ENCODE results near the gene IL11RA. TPM values are rescaled to one million over a fixed set of nuclear protein-coding genes. Genes with fewer than 3 reads are reported as not detected.

The IL11RA gene
- total and polyA plus RNA-seq, 7 experiments from 2014 or later: 8.5 to 185 (median 137) TPM

GRCh38 chr9:34665381-34666250 is 13.6 kb downstream of the IL11RA start:
- peak overlapping the region; percentile 98 for H3K27ac ChIP-seq (ENCODE audit: low read depth, low read length)
- peaks cover 37 to 58% (median 50%) of the 10 kb centered on the region in 7 donors for H3K4me1 Mint-ChIP-seq
- H3K4me3 ChIP-seq (ENCODE audit: low read length): peak overlapping the region; percentile 99
- H3K27me3 Mint-ChIP-seq: no peaks in the 10 kb centered on the region
- intact Hi-C loops (cut with micrococcal nuclease): loop anchor here (1.0 to 10.0 kb wide), 23 partner anchors 19 to 1501 kb away; partner anchors contain the start of genes CREB3 (in 2 of the 2), DNAI1 (in 2 of the 2), DNAJB5 (in 2 of the 2) and FAM219A (in 2 of the 2)
- H3K9me3 ChIP-seq (ENCODE audit: control insufficient read depth in 2 of 3, low read length in 3 of 3): peaks cover 0 to 13% (median 0%) of the 10 kb centered on the region in 3 experiments
- peaks cover 0 to 20% (median 10%) of the 10 kb centered on the region in 11 donors for H3K9me3 Mint-ChIP-seq
- ATAC-seq (peak; percentile 90), DNase-seq (peak; percentile 74 to 90 (median 84))
- ChIA-PET POLR2A (interaction anchor here (0.8 to 6.8 kb wide), 6 partner anchors 17 to 288 kb away, joined by 3 to 79 read pairs (median 10); partner anchors contain the start of genes GALT and SIGMAR1), CTCF (interaction anchor here (1.0 to 6.0 kb wide), 8 partner anchors 10 to 54 kb away, joined by 4 to 50 read pairs (median 7); partner anchors contain the start of genes GALT and SIGMAR1)
- peak overlapping the region; percentile 86 to 98 (median 97) for H3K27ac Mint-ChIP-seq
- peak overlapping the region; percentile 89 to 97 (median 94) for H3K4me3 Mint-ChIP-seq
- peaks cover 33 to 40% of the 10 kb centered on the region in 2 donors for H3K4me1 ChIP-seq (ENCODE audit: control insufficient read depth in 2 of 2, insufficient read depth in 2 of 2, low read length in 2 of 2)
- no peaks in the 10 kb centered on the region for H3K27me3 ChIP-seq (ENCODE audit: control insufficient read depth in 2 of 2, insufficient read depth in 2 of 2, low read length in 2 of 2)
- peaks cover 0 to 10% (median 0%) of the 10 kb centered on the region in 3 experiments for H3K36me3 ChIP-seq (ENCODE audit: control insufficient read depth in 2 of 3, insufficient read depth in 3 of 3, low read length in 3 of 3)
- H3K36me3 Mint-ChIP-seq: peaks cover 0 to 44% (median 25%) of the 10 kb centered on the region in 5 donors

- ATAC-seq: no peak
- Histone ChIP-seq H3K9me3 (ENCODE audit: control insufficient read depth in 2 of 3, low read length in 3 of 3) (peaks cover 0 to 13% (median 0%) of the 10 kb centered on the region in 3 experiments), H3K4me3 (ENCODE audit: low read length) (no peak overlapping the region), H3K27me3 (ENCODE audit: control insufficient read depth in 2 of 2, insufficient read depth in 2 of 2, low read length in 2 of 2) (no peaks in the 10 kb centered on the region), H3K27ac (ENCODE audit: low read depth, low read length) (no peak overlapping the region), H3K4me1 (ENCODE audit: control insufficient read depth in 2 of 2, insufficient read depth in 2 of 2, low read length in 2 of 2) (peaks cover 5 to 8% of the 10 kb centered on the region in 2 donors), H3K36me3 (ENCODE audit: control insufficient read depth in 2 of 3, insufficient read depth in 3 of 3, low read length in 3 of 3) (peaks cover 0 to 8% (median 0%) of the 10 kb centered on the region in 3 experiments)
- Mint-ChIP-seq H3K27me3 (no peaks in the 10 kb centered on the region), H3K4me3 (no peak overlapping the region), H3K36me3 (peaks cover 0 to 32% (median 21%) of the 10 kb centered on the region in 5 donors), H3K27ac (no peak overlapping the region), H3K9me3 (peaks cover 0 to 23% (median 13%) of the 10 kb centered on the region in 11 donors), H3K4me1 (peaks cover 6 to 21% (median 15%) of the 10 kb centered on the region in 7 donors)
- intact Hi-C loops (cut with micrococcal nuclease): loop anchor here (5.0 to 10.0 kb wide), 10 partner anchors 317 to 1505 kb away; partner anchors contain the start of genes HINT2 (in 2 of the 2), SPAG8 (in 2 of the 2), UBAP1 (in 2 of the 2) and B4GALT1 (in 1 of the 2)
- POLR2A ChIA-PET: interaction anchor here (1.1 kb wide), 1 partner anchor 24 kb away, joined by 3 read pairs; the partner anchor contains the start of gene GALT
- CTCF ChIA-PET: no interaction called here
- DNase-seq: no peak
Observed at GRCh38 chr9:34669809-34670562, 18.0 kb downstream of the IL11RA start.

GRCh38 chr9:34671307-34671706 is 19.3 kb downstream of the IL11RA start:
- intact Hi-C loops (cut with micrococcal nuclease): no loop called here
- ChIA-PET POLR2A (interaction anchor here (1.1 kb wide), 1 partner anchor 25 kb away, joined by 3 read pairs; the partner anchor contains the start of gene GALT), CTCF (no interaction called here)
- Mint-ChIP-seq H3K27ac (no peak overlapping the region), H3K4me1 (peaks cover 6 to 16% (median 11%) of the 10 kb centered on the region in 7 donors), H3K36me3 (peaks cover 0 to 32% (median 21%) of the 10 kb centered on the region in 5 donors), H3K9me3 (peaks cover 0 to 23% (median 13%) of the 10 kb centered on the region in 11 donors), H3K27me3 (no peaks in the 10 kb centered on the region), H3K4me3 (no peak overlapping the region)
- Histone ChIP-seq H3K4me3 (ENCODE audit: low read length) (no peak overlapping the region), H3K9me3 (ENCODE audit: control insufficient read depth in 2 of 3, low read length in 3 of 3) (peaks cover 0 to 13% (median 0%) of the 10 kb centered on the region in 3 experiments), H3K27me3 (ENCODE audit: control insufficient read depth in 2 of 2, insufficient read depth in 2 of 2, low read length in 2 of 2) (no peaks in the 10 kb centered on the region), H3K27ac (ENCODE audit: low read depth, low read length) (no peak overlapping the region), H3K36me3 (ENCODE audit: control insufficient read depth in 2 of 3, insufficient read depth in 3 of 3, low read length in 3 of 3) (peaks cover 0 to 5% (median 0%) of the 10 kb centered on the region in 3 experiments), H3K4me1 (ENCODE audit: control insufficient read depth in 2 of 2, insufficient read depth in 2 of 2, low read length in 2 of 2) (peaks cover under 1 to 2% of the 10 kb centered on the region in 2 donors)
- DNase-seq (no peak), ATAC-seq (no peak)

GRCh38 chr9:34674440-34674839 is 22.5 kb downstream of the IL11RA start:
- H3K27ac ChIP-seq (ENCODE audit: low read depth, low read length): no peak overlapping the region
- peaks cover 0 to 19% (median 8%) of the 10 kb centered on the region in 5 donors for H3K36me3 Mint-ChIP-seq
- H3K27me3 Mint-ChIP-seq: no peaks in the 10 kb centered on the region
- no peaks in the 10 kb centered on the region for H3K27me3 ChIP-seq (ENCODE audit: control insufficient read depth in 2 of 2, insufficient read depth in 2 of 2, low read length in 2 of 2)
- H3K4me3 Mint-ChIP-seq: no peak overlapping the region
- peaks cover 0 to 10% (median 0%) of the 10 kb centered on the region in 3 experiments for H3K9me3 ChIP-seq (ENCODE audit: control insufficient read depth in 2 of 3, low read length in 3 of 3)
- peaks cover 0 to 17% (median 7%) of the 10 kb centered on the region in 11 donors for H3K9me3 Mint-ChIP-seq
- H3K4me1 ChIP-seq (ENCODE audit: control insufficient read depth in 2 of 2, insufficient read depth in 2 of 2, low read length in 2 of 2): no peaks in the 10 kb centered on the region
- CTCF ChIA-PET: interaction anchor here (0.7 to 1.9 kb wide), 4 partner anchors 9 to 28 kb away, joined by 3 to 9 read pairs (median 4); a partner anchor contains a TSS
- no peak for ATAC-seq
- H3K4me3 ChIP-seq (ENCODE audit: low read length): no peak overlapping the region
- H3K4me1 Mint-ChIP-seq: peaks cover 0 to 7% (median 4%) of the 10 kb centered on the region in 7 donors
- no peak for DNase-seq
- POLR2A ChIA-PET: no interaction called here
- peaks cover 0 to 3% (median 0%) of the 10 kb centered on the region in 3 experiments for H3K36me3 ChIP-seq (ENCODE audit: control insufficient read depth in 2 of 3, insufficient read depth in 3 of 3, low read length in 3 of 3)
- no peak overlapping the region for H3K27ac Mint-ChIP-seq
- intact Hi-C loops (cut with micrococcal nuclease): no loop called here

- DNase-seq (peak in 7 of 9 donors; percentile 24 to 53 (median 38)), ATAC-seq (peak; percentile 90)
- peaks cover 0 to 4% (median 0%) of the 10 kb centered on the region in 3 experiments for H3K9me3 ChIP-seq (ENCODE audit: control insufficient read depth in 2 of 3, low read length in 3 of 3)
- H3K4me3 Mint-ChIP-seq: no peak overlapping the region
- no peaks in the 10 kb centered on the region for H3K27me3 Mint-ChIP-seq
- CTCF ChIA-PET: interaction anchor here (0.7 to 1.9 kb wide), 4 partner anchors 10 to 28 kb away, joined by 3 to 9 read pairs (median 5); a partner anchor contains a TSS
- no peaks in the 10 kb centered on the region for H3K4me1 ChIP-seq (ENCODE audit: control insufficient read depth in 2 of 2, insufficient read depth in 2 of 2, low read length in 2 of 2)
- POLR2A ChIA-PET: interaction anchor here (1.2 kb wide), 1 partner anchor 38 kb away, joined by 5 read pairs; the partner anchor contains the start of gene SIGMAR1
- no peaks in the 10 kb centered on the region for H3K36me3 ChIP-seq (ENCODE audit: control insufficient read depth in 2 of 3, insufficient read depth in 3 of 3, low read length in 3 of 3)
- peaks cover 0 to 14% (median 4%) of the 10 kb centered on the region in 5 donors for H3K36me3 Mint-ChIP-seq
- intact Hi-C loops (cut with micrococcal nuclease): loop anchor here (1.0 kb wide), 1 partner anchor 27 kb away; no protein-coding TSS in a partner anchor
- peak overlapping the region in 2 of 9 donors; percentile 44 to 51 for H3K27ac Mint-ChIP-seq
- no peak overlapping the region for H3K27ac ChIP-seq (ENCODE audit: low read depth, low read length)
- H3K9me3 Mint-ChIP-seq: peaks cover 0 to 10% (median 3%) of the 10 kb centered on the region in 11 donors
- no peaks in the 10 kb centered on the region for H3K27me3 ChIP-seq (ENCODE audit: control insufficient read depth in 2 of 2, insufficient read depth in 2 of 2, low read length in 2 of 2)
- H3K4me3 ChIP-seq (ENCODE audit: low read length): no peak overlapping the region
- H3K4me1 Mint-ChIP-seq: peaks cover 0 to 7% (median 4%) of the 10 kb centered on the region in 7 donors
Observed at GRCh38 chr9:34675048-34675714, 23.2 kb downstream of the IL11RA start.
